Tibial nerve (tissue), 4 donors: Measurements from ENCODE around the gene DCD. TPM values are rescaled to one million over a fixed set of nuclear protein-coding genes. Genes with fewer than 3 reads are reported as not detected.

ENCODE experiments used
- DNase-seq, 2 donors: peaks; one replicate each; pipeline ENCODE4 v3.0.0-alpha.2; 2019; ENCODE audit warnings: low spot score in 2 of 2
- H3K27ac ChIP-seq, 4 donors: fragments of 200-600 bp; sonication (generic) in 3 of 4; one replicate each; pipeline ENCODE4 v1.5.1; 2017 to 2019; ENCODE audit warnings: mild to moderate bottlenecking in 1 of 4
- H3K27me3 ChIP-seq, 2 donors: fragments of 200-600 bp; sonication (generic) in 1 of 2; one replicate each; pipeline versions ENCODE4 v1.5.1 to v1.6.0; 2017 to 2019
- H3K36me3 ChIP-seq, 3 donors: fragments of 200-600 bp; sonication (generic); one replicate each; pipeline ENCODE4 v1.5.1; 2018 to 2019
- H3K4me1 ChIP-seq, 4 donors: fragments of 200-600 bp; sonication (generic) in 3 of 4; one replicate each; pipeline ENCODE4 v1.5.1; 2017 to 2019
- H3K4me3 ChIP-seq, 4 donors: fragments of 200-600 bp; sonication (generic) in 3 of 4; one replicate each; pipeline ENCODE4 v1.5.1; 2017 to 2019; ENCODE audit warnings: mild to moderate bottlenecking in 1 of 4, moderate library complexity in 1 of 4
- H3K9me3 ChIP-seq, 4 donors: fragments of 200-600 bp; sonication (generic) in 3 of 4; one replicate each; pipeline ENCODE4 v1.5.1; 2017 to 2019
- CTCF ChIP-seq, 5 experiments: fragments of 200-600 bp in 3 of 5; fragments of 450-650 bp in 2 of 5; sonication (generic) in 3 of 5; IDR thresholded peaks; one replicate each; pipeline ENCODE4 v1.5.1; 2016 to 2019; ENCODE audit warnings: antibody characterized with exemption in 5 of 5, mild to moderate bottlenecking in 3 of 5, moderate library complexity in 2 of 5
- EP300 ChIP-seq, 2 donors: sonication (generic); formaldehyde crosslinking; IDR thresholded peaks; one replicate each; pipeline ENCODE4 v1.6.1; 2017; ENCODE audit warnings: antibody characterized with exemption in 2 of 2, mild to moderate bottlenecking in 1 of 2
- POLR2A ChIP-seq, 2 donors: fragments of 450-650 bp; IDR thresholded peaks; one replicate each; pipeline ENCODE4 v1.6.1; 2017; ENCODE audit warnings: antibody characterized with exemption in 2 of 2, mild to moderate bottlenecking in 2 of 2, moderate library complexity in 2 of 2
- WGBS, 2 donors: methylation state at CpG; one replicate each; pipeline ENCODE4 v1.1.5; 2018; 5-methylcytosine and 5-hydroxymethylcytosine counted together
- total RNA-seq, 4 donors: library from RNA; depleted of rRNA; stranded (reverse); fragments of >200 nt; gene quantifications; one replicate each; pipeline ENCODE4 v1.1.0, GENCODE V29; 2016

DCD gene
- total RNA-seq, 4 donors from 2014 or later: not detected

DNA sequence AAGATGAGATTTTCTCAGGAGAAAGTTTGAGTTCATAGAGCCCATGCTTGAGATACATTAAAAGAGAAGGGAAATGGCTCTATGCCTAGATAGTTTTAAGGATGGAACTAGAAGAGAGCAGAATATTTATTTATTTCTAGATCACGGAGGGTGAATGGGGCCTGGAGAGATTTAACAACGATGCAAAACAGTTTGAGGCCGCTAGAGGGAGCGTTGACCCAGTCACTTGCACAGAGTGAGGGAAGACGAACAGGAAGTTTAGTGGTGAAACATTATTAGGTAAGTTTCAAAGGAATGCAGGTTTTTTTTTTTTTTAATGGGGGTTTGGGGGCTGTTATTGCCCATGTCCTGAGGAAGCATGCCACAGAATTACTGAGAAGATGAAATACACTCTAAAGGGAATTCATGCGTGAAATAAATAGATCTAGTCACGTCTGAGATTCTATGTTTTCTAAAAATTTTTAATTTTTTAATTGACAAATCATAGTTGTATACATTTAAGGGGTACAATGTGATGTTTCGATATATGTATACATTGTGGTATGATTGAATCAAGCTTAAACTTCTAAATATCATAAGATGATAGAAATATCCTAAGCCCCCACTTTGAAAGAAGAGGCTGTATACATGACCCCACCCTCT is 44.9 kb downstream of the DCD start:
- Histone ChIP-seq H3K27me3 (no peaks in the 10 kb centered on the region), H3K9me3 (no peaks in the 10 kb centered on the region), H3K4me3 (no peak overlapping the region), H3K27ac (no peak overlapping the region), H3K36me3 (no peaks in the 10 kb centered on the region), H3K4me1 (no peaks in the 10 kb centered on the region)
- 26 to 29% methylated on average over 7 to 8 of the region's 8 CpGs for WGBS, 2 donors
- DNase-seq: peak; percentile 51 to 71
- no peak for TF ChIP-seq EP300 (IDR thresholded peaks at IDR 0.05)
- TF ChIP-seq POLR2A (IDR thresholded peaks at IDR 0.05): no peak
- TF ChIP-seq CTCF (IDR thresholded peaks at IDR 0.05): peak; percentile 59 to 77 (median 63)

GRCh38 chr12:54602661-54603060 is 45.5 kb downstream of the DCD start:
- Histone ChIP-seq H3K36me3 (no peaks in the 10 kb centered on the region), H3K4me1 (no peaks in the 10 kb centered on the region), H3K27ac (no peak overlapping the region), H3K4me3 (no peak overlapping the region), H3K9me3 (no peaks in the 10 kb centered on the region), H3K27me3 (no peaks in the 10 kb centered on the region)
- no peak for DNase-seq
- WGBS, 2 donors: 31 to 41% methylated on average over 2 of the region's 2 CpGs
- TF ChIP-seq CTCF (IDR thresholded peaks at IDR 0.05) (no peak), EP300 (IDR thresholded peaks at IDR 0.05) (no peak), POLR2A (IDR thresholded peaks at IDR 0.05) (no peak)

- H3K4me1 ChIP-seq: no peaks in the 10 kb centered on the region
- H3K27ac ChIP-seq: no peak overlapping the region
- H3K4me3 ChIP-seq: no peak overlapping the region
- no peaks in the 10 kb centered on the region for H3K9me3 ChIP-seq
- H3K36me3 ChIP-seq: no peaks in the 10 kb centered on the region
- 53% methylated on average over 4 of the region's 4 CpGs for WGBS, 2 donors
- no peak for DNase-seq
- no peaks in the 10 kb centered on the region for H3K27me3 ChIP-seq
- TF ChIP-seq CTCF (IDR thresholded peaks at IDR 0.05): no peak
- no peak for TF ChIP-seq POLR2A (IDR thresholded peaks at IDR 0.05)
- no peak for TF ChIP-seq EP300 (IDR thresholded peaks at IDR 0.05)
Observed at GRCh38 chr12:54601841-54602240, 46.3 kb downstream of the DCD start.

- no peak for TF ChIP-seq EP300 (IDR thresholded peaks at IDR 0.05)
- no peak for TF ChIP-seq POLR2A (IDR thresholded peaks at IDR 0.05)
- Histone ChIP-seq H3K4me3 (no peak overlapping the region), H3K27ac (no peak overlapping the region), H3K9me3 (no peaks in the 10 kb centered on the region), H3K36me3 (no peaks in the 10 kb centered on the region), H3K4me1 (no peaks in the 10 kb centered on the region), H3K27me3 (no peaks in the 10 kb centered on the region)
- no peak for DNase-seq
- 85 to 87% methylated on average over 5 of the region's 5 CpGs for WGBS, 2 donors
Observed at GRCh38 chr12:54598970-54599369, 49.2 kb downstream of the DCD start.

DNA sequence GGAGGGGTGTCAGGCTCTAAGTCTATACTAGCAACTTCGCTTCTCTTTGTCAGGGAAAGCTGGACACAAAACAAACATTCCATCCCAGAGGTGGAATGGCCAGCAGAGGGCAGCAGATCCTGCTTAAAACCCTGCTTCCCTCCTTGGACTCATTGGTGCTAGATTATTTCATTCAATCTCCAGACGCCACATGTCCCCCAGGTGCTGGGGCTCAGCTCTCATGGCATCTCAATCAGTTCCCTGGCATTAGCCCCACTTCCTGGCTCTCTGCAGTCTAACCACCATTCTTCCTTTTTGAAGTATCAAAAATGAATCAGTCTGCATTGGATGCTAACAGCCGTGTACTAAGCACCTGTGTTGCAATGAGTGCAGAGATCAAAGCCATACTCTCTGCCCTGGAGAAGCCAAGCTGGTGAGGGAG is 51.6 kb downstream of the DCD start:
- peak; percentile 53 to 77 for DNase-seq
- no peaks in the 10 kb centered on the region for H3K4me1 ChIP-seq
- H3K27me3 ChIP-seq: no peaks in the 10 kb centered on the region
- H3K27ac ChIP-seq: no peak overlapping the region
- no peaks in the 10 kb centered on the region for H3K9me3 ChIP-seq
- TF ChIP-seq POLR2A (IDR thresholded peaks at IDR 0.05): no peak
- TF ChIP-seq CTCF (IDR thresholded peaks at IDR 0.05): peak; percentile 54 to 87 (median 69)
- no peak for TF ChIP-seq EP300 (IDR thresholded peaks at IDR 0.05)
- WGBS, 2 donors: 25 to 32% methylated on average over 3 of the region's 3 CpGs
- no peaks in the 10 kb centered on the region for H3K36me3 ChIP-seq
- no peak overlapping the region for H3K4me3 ChIP-seq
